Central memory CD4-positive, alpha-beta T cell (primary cell): Measurements from ENCODE around the gene KDM6A.
"Not testable (repeated sequence)": the region's sequence is repeated elsewhere in the genome, so short reads cannot be mapped to it uniquely, and the experiment has no call there.

Source experiments
- DNase-seq: peaks from one replicate; pipeline ENCODE4 v3.0.0; 2022

Gene KDM6A

DNA sequence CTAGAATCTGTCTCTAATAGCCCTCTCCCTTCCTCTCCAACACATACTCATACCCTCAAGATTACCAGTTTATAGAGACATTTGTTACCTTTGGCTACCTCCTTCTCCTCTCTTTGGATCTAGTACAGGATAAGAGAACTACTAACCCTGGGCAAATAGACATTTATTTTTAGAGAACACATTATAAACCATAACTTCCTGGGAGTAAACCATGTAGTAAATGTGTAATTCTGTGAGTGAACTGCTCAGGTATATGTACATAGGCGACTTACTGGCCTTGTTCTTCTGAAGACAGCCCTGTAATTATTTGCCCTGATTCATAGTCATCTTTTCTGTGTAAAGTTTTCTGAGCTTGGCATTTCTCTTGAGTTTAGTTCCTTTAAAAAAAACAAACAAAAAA, 94.2 kb downstream of the KDM6A start:
- DNase-seq = no peak

GRCh38 chrX:44970709-44971108, 97.7 kb downstream of the KDM6A start:
- DNase-seq = no peak

DNA sequence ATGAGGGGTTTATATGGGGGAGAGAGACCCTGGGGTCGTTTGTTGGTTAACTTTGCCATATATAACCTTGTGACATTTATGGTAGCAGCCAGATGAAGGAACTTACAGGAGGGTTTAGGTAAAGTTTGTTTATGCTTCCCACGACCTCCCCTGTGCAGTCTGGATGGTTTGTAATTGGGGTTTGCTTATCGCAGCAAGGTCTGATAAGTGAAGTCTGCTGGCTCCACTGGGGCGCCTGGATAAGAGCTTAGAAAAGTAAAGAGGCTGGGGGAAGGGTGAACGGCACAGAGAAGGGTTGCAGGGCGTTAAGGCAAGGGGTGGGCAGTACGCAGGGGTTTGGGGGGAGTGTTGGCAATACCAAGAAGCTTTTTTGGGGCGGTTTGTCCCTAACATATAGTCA, 98.7 kb downstream of the KDM6A start:
- DNase-seq = no peak

DNA sequence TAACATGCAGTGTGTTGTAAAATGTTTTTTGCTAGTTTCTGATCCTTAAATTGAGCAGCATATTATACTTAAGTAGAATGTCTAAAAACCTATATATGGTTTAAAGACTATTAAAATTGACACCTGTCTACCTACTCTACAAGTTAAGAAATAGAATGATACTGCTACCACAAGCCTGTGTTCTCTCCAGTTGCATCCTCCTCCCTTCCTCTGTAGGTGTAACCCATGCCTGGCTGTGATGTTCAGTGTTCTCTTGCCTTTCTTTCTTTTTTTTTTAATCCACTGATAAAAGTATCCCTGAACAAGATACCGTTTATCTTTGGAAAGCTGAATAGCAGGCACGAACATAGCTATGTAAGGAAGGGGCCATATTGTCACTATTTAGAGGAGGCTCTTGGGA, 99.1 kb downstream of the KDM6A start:
- no peak for DNase-seq

DNA sequence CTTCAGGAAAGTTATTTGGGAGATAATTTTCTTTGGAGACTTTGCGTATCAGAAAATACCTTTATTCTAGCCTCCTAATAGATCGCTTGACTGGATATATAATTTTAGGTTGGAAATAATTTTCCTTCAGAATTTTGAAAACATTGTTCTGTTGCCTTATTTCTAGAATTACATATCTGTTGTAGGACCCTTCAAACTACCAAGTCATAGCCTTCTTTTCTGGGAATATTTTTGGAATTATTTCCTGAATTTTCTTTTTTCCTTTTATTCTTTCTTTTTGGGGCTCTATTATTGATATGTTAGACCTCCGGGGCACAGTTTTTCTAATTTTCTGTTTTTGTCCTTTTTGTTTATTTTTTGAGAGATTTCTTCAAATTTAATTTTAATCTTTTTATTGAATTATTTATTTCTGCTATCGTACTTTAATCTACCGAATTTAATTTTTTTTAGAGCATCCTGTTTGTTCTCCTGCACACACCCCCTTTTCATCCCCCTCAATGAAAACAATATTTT, 100.5 kb downstream of the KDM6A start:
- DNase-seq = no peak

- DNase-seq = no peak
Observed at GRCh38 chrX:44974451-44974850, 101.5 kb downstream of the KDM6A start.

GRCh38 chrX:44975666-44976263, 102.8 kb downstream of the KDM6A start:
- no peak for DNase-seq

- DNase-seq = no peak
Observed at GRCh38 chrX:44978976-44979375, 106.0 kb downstream of the KDM6A start.

DNA sequence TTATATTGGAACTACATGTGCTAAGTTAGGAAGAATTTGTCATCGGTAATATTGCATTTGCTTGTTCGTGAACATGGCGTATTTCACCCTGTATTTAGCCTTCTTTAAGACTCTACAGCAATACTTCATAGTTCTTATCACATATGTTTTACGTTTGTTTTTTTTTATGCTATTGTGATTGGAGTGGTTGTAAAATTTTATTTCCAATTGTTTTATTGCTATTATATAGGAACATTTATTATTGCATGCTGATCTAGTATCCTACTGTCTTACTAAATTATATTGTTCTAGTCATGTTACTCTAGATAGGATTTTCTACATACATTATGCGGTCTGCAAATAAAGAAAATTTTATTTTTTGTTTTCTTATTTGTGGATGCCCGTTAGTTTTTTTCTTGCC, 107.4 kb downstream of the KDM6A start:
- no peak for DNase-seq

- DNase-seq = no peak
Observed at GRCh38 chrX:44980883-44981282, 107.9 kb downstream of the KDM6A start.

- no peak for DNase-seq
Observed at GRCh38 chrX:44989995-44990770, 117.2 kb downstream of the KDM6A start.

DNA sequence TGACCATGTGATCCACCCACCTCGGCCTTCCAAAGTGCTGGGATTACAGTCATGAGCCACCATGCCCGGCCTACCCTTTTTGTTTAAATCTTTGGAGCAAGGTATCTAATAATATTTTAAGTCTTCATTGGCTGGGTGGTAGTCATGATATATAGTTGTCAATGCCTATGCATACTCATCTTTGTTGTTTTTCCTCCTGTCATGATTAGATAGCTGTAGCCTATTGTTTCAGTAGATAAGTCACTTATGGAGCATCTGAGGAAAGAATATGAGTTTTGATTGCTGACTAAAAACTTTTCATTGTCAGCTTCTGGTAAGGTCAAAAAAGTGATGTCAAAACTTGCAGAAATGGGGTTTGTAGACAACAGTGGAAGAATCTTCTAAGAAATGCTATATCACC, 119.8 kb downstream of the KDM6A start:
- DNase-seq = no peak

DNA sequence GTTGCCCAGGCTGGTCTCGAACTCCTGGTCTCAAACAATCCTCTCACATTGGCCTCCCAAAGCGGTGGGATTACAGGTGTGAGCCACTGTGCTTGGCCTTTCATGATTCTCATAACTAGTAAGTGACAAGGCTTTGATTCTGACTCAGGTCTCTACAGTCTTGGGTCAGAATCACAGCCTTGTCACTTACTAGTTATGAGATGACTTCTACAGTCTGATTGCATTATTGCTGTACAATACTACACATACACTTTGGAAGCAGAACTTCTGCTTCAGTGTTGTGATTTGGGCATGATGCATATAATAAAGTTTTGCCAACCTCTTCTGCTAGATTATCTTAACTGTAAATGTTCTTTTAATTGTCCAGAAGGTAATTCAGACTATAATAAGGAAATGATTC, 123.3 kb downstream of the KDM6A start:
- DNase-seq = no peak

- DNase-seq = no peak
Observed at GRCh38 chrX:44997282-44997812, 124.4 kb downstream of the KDM6A start.

DNA sequence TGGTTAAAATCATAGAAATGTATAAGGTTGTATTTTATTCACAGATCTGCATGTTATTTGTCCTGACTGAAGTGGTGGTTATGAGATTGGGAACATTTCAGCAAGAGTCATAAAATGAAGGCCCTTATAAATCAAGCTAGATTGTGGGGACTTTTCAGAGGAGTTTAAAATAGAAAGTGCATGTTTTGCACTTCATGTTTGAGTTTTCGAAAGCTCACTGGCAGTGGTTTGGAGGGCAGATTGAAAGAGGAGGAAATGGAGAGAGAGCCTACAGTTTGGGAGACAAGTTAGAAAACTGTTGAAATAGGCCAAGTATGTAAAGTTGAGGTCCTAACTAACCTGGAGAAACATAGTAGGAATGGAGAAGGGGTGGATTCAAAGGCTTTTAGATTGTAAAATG, 124.9 kb downstream of the KDM6A start:
- DNase-seq = no peak

GRCh38 chrX:44999237-44999636, 126.2 kb downstream of the KDM6A start:
- DNase-seq = not testable (repeated sequence)

GRCh38 chrX:44999872-45000271, 126.9 kb downstream of the KDM6A start:
- DNase-seq = not testable (repeated sequence)

GRCh38 chrX:45001048-45001447, 128.1 kb downstream of the KDM6A start:
- DNase-seq = no peak

DNA sequence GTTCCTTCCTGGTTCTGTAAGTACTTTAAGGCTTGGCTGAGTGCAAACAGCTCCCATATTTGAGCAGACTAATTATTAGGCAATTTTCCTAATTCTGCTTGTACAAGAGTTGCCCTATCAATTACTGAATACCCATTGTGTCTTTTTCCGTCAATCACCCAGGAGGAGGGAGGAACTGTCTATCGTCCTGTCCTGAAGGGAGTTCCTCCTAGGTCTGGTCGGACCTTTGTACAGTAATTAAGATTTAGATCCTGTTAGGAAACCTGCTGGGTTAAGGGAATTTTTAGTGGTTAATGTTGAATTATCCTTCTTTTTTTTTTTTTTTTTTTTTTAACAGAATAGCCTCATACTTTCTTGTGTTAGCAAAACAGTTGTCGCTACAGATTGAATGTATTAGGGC, 130.1 kb downstream of the KDM6A start:
- DNase-seq = no peak

DNA sequence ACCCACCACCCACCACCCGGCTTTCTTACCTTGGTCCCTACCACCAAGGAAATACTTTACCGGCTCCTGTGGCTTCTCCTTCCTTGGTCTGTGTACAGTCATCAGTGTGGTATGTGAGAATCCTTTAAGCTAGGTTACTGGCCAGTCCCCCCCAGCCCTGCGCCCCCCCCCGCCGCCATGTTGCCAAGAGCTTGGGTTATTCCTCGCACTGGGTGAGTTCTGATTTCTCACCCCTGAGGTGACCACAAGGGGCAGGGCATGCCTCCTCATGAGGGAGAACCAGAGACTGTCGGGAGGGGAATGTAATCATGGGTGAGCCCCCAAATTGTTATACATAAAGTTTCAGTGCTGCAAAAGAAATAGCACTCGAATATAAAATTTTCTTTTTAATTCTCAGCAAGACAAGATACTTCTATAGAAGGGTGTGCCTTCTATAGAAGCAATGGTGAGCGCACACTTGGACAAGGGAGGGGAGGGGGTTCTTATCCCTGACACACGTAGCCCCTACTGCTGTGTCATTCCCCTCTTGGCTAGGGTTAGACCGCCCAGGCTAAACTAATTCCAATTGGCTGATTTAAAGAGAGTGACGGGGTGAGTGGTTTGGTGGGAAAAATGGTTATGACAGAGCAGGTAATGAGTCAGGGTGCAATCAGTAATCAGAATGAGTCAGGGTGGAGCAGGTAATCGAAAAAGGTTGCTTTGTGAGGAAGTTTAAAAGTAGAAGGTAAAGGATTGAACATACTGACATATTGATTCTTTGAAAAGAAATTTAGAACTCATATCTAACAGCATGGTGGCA, 133.2 kb downstream of the KDM6A start:
- DNase-seq = no peak

GRCh38 chrX:45007598-45007997, 134.6 kb downstream of the KDM6A start:
- no peak for DNase-seq

DNA sequence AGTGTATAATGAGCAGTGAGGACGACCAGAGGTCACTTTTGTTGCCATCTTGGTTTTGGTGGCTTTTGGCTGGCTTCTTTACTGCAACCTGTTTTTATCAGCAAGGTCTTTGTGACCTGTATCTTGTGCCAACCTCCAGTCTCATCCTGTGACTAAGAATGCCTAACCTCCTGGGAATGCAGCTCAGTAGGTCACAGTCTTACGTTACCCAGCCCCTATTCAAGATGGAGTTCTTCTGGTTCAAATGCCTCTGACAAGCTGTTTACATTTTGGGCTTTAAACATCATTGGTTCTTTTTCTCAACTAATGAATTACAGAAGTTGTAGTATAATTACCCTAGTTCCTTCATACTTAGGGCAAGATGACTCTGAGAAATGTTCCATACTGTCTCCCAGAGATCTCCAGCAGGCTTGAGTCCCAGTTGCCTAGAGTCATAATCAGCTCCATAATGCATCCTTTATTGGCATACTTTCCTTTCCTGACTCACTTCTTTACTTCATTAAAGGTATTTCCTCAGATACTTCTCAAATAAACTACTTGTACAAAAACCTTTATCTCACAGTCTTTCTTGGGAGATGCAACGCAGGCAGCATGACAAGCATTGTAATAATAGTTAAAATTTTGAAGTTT, 136.5 kb downstream of the KDM6A start:
- no peak for DNase-seq

- DNase-seq = no peak
Observed at GRCh38 chrX:45011131-45011530, 138.1 kb downstream of the KDM6A start.
